ENCODE data around the gene OR1M1.

GRCh38 chr19:9128171-9128570 lies 41.3 kb downstream of the OR1M1 start:
- TF ChIP-seq, protein P1, sequence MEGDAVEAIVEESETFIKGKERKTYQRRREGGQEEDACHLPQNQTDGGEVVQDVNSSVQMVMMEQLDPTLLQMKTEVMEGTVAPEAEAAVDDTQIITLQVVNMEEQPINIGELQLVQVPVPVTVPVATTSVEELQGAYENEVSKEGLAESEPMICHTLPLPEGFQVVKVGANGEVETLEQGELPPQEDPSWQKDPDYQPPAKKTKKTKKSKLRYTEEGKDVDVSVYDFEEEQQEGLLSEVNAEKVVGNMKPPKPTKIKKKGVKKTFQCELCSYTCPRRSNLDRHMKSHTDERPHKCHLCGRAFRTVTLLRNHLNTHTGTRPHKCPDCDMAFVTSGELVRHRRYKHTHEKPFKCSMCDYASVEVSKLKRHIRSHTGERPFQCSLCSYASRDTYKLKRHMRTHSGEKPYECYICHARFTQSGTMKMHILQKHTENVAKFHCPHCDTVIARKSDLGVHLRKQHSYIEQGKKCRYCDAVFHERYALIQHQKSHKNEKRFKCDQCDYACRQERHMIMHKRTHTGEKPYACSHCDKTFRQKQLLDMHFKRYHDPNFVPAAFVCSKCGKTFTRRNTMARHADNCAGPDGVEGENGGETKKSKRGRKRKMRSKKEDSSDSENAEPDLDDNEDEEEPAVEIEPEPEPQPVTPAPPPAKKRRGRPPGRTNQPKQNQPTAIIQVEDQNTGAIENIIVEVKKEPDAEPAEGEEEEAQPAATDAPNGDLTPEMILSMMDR (IDR thresholded peaks at IDR 0.05 in 8 of 11, conservative IDR thresholded peaks at IDR 0.05 in 3 of 11): no peak
- TF ChIP-seq POLR2A (IDR thresholded peaks at IDR 0.05): no peak
- TF ChIP-seq POLR2AphosphoS5 (IDR thresholded peaks at IDR 0.05): no peak

All from spleen (tissue), 7 donors.